NCI-H1436 treated with DMSO at 0.1 percent for 48 hours (cell line): Measurements from ENCODE around the gene CRIM1.

ENCODE experiments used
- DNase-seq: peaks from one replicate; lab custom pipeline; 2025; lab: John Stamatoyannopoulos, UW

Gene CRIM1

GRCh38 chr2:36456227-36457175, 100.9 kb downstream of the CRIM1 start:
- DNase-seq: no peak

GRCh38 chr2:36458106-36458505, 102.5 kb downstream of the CRIM1 start:
- DNase-seq: no peak

GRCh38 chr2:36459725-36460137, 104.2 kb downstream of the CRIM1 start:
- no peak for DNase-seq

GRCh38 chr2:36461039-36461681, 105.6 kb downstream of the CRIM1 start:
- DNase-seq: no peak

- no peak for DNase-seq
These were observed 106.8 kb downstream of the CRIM1 start for GRCh38 chr2:36462311-36462935.

- DNase-seq: no peak
These were observed 107.8 kb downstream of the CRIM1 start for GRCh38 chr2:36463365-36463764.

GRCh38 chr2:36464006-36464721, 108.6 kb downstream of the CRIM1 start:
- DNase-seq: no peak

GRCh38 chr2:36466135-36466534, 110.6 kb downstream of the CRIM1 start:
- no peak for DNase-seq

GRCh38 chr2:36468463-36469105, 113.0 kb downstream of the CRIM1 start:
- DNase-seq: no peak

GRCh38 chr2:36469106-36469477, 113.5 kb downstream of the CRIM1 start:
- DNase-seq: no peak

GRCh38 chr2:36469710-36470109, 114.1 kb downstream of the CRIM1 start:
- no peak for DNase-seq

- DNase-seq: no peak
These were observed 117.7 kb downstream of the CRIM1 start for GRCh38 chr2:36473230-36473629.

- DNase-seq: no peak
These were observed 120.8 kb downstream of the CRIM1 start for GRCh38 chr2:36476411-36476810.

- DNase-seq: no peak
These were observed 121.7 kb downstream of the CRIM1 start for GRCh38 chr2:36477315-36477714.

- no peak for DNase-seq
These were observed 122.2 kb downstream of the CRIM1 start for GRCh38 chr2:36477746-36478145.

- no peak for DNase-seq
These were observed 122.8 kb downstream of the CRIM1 start for GRCh38 chr2:36478332-36478738.

- no peak for DNase-seq
These were observed 123.4 kb downstream of the CRIM1 start for GRCh38 chr2:36478999-36479398.

- DNase-seq: no peak
These were observed 123.8 kb downstream of the CRIM1 start for GRCh38 chr2:36479406-36479805.

- DNase-seq: no peak
These were observed 124.5 kb downstream of the CRIM1 start for GRCh38 chr2:36480028-36480427.

- no peak for DNase-seq
These were observed 125.1 kb downstream of the CRIM1 start for GRCh38 chr2:36480636-36481035.

GRCh38 chr2:36481709-36482108, 126.1 kb downstream of the CRIM1 start:
- DNase-seq: no peak
